Measurements from ENCODE around the gene ANKMY1. TPM values are rescaled to one million over a fixed set of nuclear protein-coding genes. Genes with fewer than 3 reads are reported as not detected.

Gene ANKMY1
- total and polyA plus RNA-seq, 2 of the 13 experiments (the other 11 are each of a cell fraction or from before 2014, with no cell fraction given): 11.7 to 18.8 TPM

GRCh38 chr2:240560084-240560479 lies 2.3 kb upstream of the ANKMY1 start, which contains the start of gene DUSP28 (continued):
- TF ChIP-seq BATF2 (CRISPR knock-in tag; IDR thresholded peaks at IDR 0.05) (peak; percentile 86), NCOR1 (IDR thresholded peaks at IDR 0.05; ENCODE audit: borderline replicate concordance, low read length) (no peak), BRCA1 (CRISPR knock-in tag; IDR thresholded peaks at IDR 0.05) (peak; percentile 90; the same call in 1 of the 2 replicates), MTA3 (CRISPR knock-in tag; IDR thresholded peaks at IDR 0.05) (no peak), SMAD1 (CRISPR knock-in tag; IDR thresholded peaks at IDR 0.05; ENCODE audit: borderline replicate concordance, low read depth) (0 out of 2 replicates have a peak, but pooled peaks have one; percentile 2), ZNF747 (CRISPR knock-in tag; IDR thresholded peaks at IDR 0.05; ENCODE audit: borderline replicate concordance) (peak; percentile 88; the same call in 1 of the 2 replicates), HNRNPK (IDR thresholded peaks at IDR 0.05; ENCODE audit: low read depth, low read length, poor library complexity, severe bottlenecking) (no peak), SUZ12 (IDR thresholded peaks at IDR 0.05; ENCODE audit: low read depth, low read length) (no peak), IKZF1 (IDR thresholded peaks at IDR 0.05) (no peak), CEBPG (CRISPR knock-in tag; IDR thresholded peaks at IDR 0.05) (0 out of 2 replicates have a peak, but pooled peaks have one; percentile 20), HNRNPLL (IDR thresholded peaks at IDR 0.05; ENCODE audit: low read depth, low read length, poor library complexity, severe bottlenecking) (peak; percentile 79), ZNF749 (CRISPR knock-in tag; IDR thresholded peaks at IDR 0.05; ENCODE audit: borderline replicate concordance) (peak; percentile 78; the same call in 1 of the 2 replicates)
- TF ChIP-seq, protein P1, sequence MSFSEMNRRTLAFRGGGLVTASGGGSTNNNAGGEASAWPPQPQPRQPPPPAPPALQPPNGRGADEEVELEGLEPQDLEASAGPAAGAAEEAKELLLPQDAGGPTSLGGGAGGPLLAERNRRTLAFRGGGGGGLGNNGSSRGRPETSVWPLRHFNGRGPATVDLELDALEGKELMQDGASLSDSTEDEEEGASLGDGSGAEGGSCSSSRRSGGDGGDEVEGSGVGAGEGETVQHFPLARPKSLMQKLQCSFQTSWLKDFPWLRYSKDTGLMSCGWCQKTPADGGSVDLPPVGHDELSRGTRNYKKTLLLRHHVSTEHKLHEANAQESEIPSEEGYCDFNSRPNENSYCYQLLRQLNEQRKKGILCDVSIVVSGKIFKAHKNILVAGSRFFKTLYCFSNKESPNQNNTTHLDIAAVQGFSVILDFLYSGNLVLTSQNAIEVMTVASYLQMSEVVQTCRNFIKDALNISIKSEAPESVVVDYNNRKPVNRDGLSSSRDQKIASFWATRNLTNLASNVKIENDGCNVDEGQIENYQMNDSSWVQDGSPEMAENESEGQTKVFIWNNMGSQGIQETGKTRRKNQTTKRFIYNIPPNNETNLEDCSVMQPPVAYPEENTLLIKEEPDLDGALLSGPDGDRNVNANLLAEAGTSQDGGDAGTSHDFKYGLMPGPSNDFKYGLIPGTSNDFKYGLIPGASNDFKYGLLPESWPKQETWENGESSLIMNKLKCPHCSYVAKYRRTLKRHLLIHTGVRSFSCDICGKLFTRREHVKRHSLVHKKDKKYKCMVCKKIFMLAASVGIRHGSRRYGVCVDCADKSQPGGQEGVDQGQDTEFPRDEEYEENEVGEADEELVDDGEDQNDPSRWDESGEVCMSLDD (CRISPR knock-in tag; IDR thresholded peaks at IDR 0.05; ENCODE audit: borderline replicate concordance): no peak
- TF ChIP-seq, protein P2, sequence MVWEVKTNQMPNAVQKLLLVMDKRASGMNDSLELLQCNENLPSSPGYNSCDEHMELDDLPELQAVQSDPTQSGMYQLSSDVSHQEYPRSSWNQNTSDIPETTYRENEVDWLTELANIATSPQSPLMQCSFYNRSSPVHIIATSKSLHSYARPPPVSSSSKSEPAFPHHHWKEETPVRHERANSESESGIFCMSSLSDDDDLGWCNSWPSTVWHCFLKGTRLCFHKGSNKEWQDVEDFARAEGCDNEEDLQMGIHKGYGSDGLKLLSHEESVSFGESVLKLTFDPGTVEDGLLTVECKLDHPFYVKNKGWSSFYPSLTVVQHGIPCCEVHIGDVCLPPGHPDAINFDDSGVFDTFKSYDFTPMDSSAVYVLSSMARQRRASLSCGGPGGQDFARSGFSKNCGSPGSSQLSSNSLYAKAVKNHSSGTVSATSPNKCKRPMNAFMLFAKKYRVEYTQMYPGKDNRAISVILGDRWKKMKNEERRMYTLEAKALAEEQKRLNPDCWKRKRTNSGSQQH (CRISPR knock-in tag; IDR thresholded peaks at IDR 0.05; ENCODE audit: low read depth): peak; percentile 45
- TF ChIP-seq, protein P3, sequence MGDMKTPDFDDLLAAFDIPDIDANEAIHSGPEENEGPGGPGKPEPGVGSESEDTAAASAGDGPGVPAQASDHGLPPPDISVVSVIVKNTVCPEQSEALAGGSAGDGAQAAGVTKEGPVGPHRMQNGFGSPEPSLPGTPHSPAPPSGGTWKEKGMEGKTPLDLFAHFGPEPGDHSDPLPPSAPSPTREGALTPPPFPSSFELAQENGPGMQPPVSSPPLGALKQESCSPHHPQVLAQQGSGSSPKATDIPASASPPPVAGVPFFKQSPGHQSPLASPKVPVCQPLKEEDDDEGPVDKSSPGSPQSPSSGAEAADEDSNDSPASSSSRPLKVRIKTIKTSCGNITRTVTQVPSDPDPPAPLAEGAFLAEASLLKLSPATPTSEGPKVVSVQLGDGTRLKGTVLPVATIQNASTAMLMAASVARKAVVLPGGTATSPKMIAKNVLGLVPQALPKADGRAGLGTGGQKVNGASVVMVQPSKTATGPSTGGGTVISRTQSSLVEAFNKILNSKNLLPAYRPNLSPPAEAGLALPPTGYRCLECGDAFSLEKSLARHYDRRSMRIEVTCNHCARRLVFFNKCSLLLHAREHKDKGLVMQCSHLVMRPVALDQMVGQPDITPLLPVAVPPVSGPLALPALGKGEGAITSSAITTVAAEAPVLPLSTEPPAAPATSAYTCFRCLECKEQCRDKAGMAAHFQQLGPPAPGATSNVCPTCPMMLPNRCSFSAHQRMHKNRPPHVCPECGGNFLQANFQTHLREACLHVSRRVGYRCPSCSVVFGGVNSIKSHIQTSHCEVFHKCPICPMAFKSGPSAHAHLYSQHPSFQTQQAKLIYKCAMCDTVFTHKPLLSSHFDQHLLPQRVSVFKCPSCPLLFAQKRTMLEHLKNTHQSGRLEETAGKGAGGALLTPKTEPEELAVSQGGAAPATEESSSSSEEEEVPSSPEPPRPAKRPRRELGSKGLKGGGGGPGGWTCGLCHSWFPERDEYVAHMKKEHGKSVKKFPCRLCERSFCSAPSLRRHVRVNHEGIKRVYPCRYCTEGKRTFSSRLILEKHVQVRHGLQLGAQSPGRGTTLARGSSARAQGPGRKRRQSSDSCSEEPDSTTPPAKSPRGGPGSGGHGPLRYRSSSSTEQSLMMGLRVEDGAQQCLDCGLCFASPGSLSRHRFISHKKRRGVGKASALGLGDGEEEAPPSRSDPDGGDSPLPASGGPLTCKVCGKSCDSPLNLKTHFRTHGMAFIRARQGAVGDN (CRISPR knock-in tag; IDR thresholded peaks at IDR 0.05): peak; percentile 93; the same call in 1 of the 2 replicates

All from HepG2 (cell line).